SH-SY5Y (cell line): ENCODE results near the gene DNM2.

Experiments used
- GATA2 ChIP-seq: IDR thresholded peaks from 2 replicates; pipeline ENCODE4 v1.6.1; 2011; ENCODE audit warnings: mild to moderate bottlenecking, low read depth, low read length
- GATA3 ChIP-seq: IDR thresholded peaks from 2 replicates; pipeline ENCODE4 v1.6.1; 2011; ENCODE audit warnings: low read depth, mild to moderate bottlenecking, low read length, moderate library complexity

- TF ChIP-seq GATA3 (no peak), GATA2 (no peak)
Observed at GRCh38 chr19:10831987-10832938, 114.4 kb downstream of the DNM2 start.
